ENCODE measurements around the gene CARMIL3. TPM values are rescaled to one million over a fixed set of nuclear protein-coding genes. Genes with fewer than 3 reads are reported as not detected.

CARMIL3 gene
- total RNA-seq, 2 donors from 2014 or later: 0.29 to 2.1 TPM

DNA sequence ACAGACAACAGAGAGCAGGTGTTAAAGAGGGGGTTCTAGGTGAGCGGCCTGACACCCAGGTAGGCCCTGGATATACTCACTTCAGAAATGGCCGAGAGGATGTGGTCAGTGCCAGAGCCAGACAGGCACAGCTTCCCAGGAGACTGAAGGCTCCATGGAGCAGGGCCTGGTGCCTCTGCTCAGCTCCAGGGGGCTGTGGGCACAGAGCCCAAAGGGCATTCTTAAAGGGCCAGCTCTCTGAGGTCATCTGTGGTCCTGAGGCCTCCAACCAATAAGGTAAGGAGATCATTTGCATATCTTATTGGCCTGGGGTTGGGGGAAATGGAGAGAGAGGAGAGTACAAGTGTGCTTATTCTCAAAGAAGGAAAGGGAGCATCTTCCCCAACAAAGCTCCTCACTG, 32.6 kb downstream of the CARMIL3 start:
- TF ChIP-seq, protein P1, sequence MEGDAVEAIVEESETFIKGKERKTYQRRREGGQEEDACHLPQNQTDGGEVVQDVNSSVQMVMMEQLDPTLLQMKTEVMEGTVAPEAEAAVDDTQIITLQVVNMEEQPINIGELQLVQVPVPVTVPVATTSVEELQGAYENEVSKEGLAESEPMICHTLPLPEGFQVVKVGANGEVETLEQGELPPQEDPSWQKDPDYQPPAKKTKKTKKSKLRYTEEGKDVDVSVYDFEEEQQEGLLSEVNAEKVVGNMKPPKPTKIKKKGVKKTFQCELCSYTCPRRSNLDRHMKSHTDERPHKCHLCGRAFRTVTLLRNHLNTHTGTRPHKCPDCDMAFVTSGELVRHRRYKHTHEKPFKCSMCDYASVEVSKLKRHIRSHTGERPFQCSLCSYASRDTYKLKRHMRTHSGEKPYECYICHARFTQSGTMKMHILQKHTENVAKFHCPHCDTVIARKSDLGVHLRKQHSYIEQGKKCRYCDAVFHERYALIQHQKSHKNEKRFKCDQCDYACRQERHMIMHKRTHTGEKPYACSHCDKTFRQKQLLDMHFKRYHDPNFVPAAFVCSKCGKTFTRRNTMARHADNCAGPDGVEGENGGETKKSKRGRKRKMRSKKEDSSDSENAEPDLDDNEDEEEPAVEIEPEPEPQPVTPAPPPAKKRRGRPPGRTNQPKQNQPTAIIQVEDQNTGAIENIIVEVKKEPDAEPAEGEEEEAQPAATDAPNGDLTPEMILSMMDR (IDR thresholded peaks at IDR 0.05): no peak
- Histone ChIP-seq H3K4me3 (no peak overlapping the region), H3K36me3 (no peaks in the 10 kb centered on the region), H3K4me1 (no peaks in the 10 kb centered on the region), H3K9me3 (no peaks in the 10 kb centered on the region), H3K27me3 (no peaks in the 10 kb centered on the region), H3K9ac (ENCODE audit: low read depth in 2 of 2, low read length in 2 of 2) (no peak overlapping the region), H3K27ac (no peak overlapping the region)
- DNase-seq: no peak
- intact Hi-C loops (cut with DNase I): no loop called here

GRCh38 chr14:24085215-24085614, 33.4 kb downstream of the CARMIL3 start:
- DNase-seq: no peak
- no peak overlapping the region for H3K27ac ChIP-seq
- H3K9me3 ChIP-seq: no peaks in the 10 kb centered on the region
- no peaks in the 10 kb centered on the region for H3K4me1 ChIP-seq
- no peaks in the 10 kb centered on the region for H3K36me3 ChIP-seq
- TF ChIP-seq, protein P1 (IDR thresholded peaks at IDR 0.05): no peak
- no peak overlapping the region for H3K9ac ChIP-seq (ENCODE audit: low read depth in 2 of 2, low read length in 2 of 2)
- no peak overlapping the region for H3K4me3 ChIP-seq
- intact Hi-C loops (cut with DNase I): no loop called here
- no peaks in the 10 kb centered on the region for H3K27me3 ChIP-seq

GRCh38 chr14:24086193-24086955, 34.6 kb downstream of the CARMIL3 start:
- Histone ChIP-seq H3K4me3 (no peak overlapping the region), H3K9ac (ENCODE audit: low read depth in 2 of 2, low read length in 2 of 2) (no peak overlapping the region), H3K9me3 (no peaks in the 10 kb centered on the region), H3K4me1 (no peaks in the 10 kb centered on the region), H3K27ac (no peak overlapping the region), H3K27me3 (no peaks in the 10 kb centered on the region), H3K36me3 (no peaks in the 10 kb centered on the region)
- intact Hi-C loops (cut with DNase I): no loop called here
- no peak for DNase-seq
- TF ChIP-seq, protein P1 (IDR thresholded peaks at IDR 0.05): no peak

- no peaks in the 10 kb centered on the region for H3K4me1 ChIP-seq
- H3K9ac ChIP-seq (ENCODE audit: low read depth in 2 of 2, low read length in 2 of 2): no peak overlapping the region
- TF ChIP-seq, protein P1 (IDR thresholded peaks at IDR 0.05): no peak
- no peak overlapping the region for H3K4me3 ChIP-seq
- no peak for DNase-seq
- intact Hi-C loops (cut with DNase I): no loop called here
- H3K9me3 ChIP-seq: no peaks in the 10 kb centered on the region
- no peak overlapping the region for H3K27ac ChIP-seq
- no peaks in the 10 kb centered on the region for H3K36me3 ChIP-seq
- H3K27me3 ChIP-seq: no peaks in the 10 kb centered on the region
Observed at GRCh38 chr14:24087004-24087403, 35.2 kb downstream of the CARMIL3 start.

DNA sequence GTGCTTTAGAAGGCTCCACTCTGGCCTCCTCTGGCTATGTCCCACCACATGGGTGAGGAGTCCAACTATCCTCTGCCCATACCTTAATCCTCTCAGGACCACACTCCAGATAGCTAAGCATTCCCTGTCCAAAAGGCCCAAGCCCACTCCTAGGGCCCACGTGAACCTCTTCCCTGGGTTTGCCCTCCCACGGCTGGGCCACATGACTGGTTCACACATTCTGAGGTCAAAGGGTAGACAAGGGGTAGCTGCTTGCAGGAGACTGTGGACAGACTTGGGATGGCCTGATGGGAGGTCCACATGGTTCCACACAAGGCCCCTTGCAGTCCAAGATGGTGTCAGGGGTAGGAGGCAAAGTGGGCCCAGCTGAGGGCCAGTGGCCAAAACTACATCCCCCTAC, 36.3 kb downstream of the CARMIL3 start:
- no peak overlapping the region for H3K4me3 ChIP-seq
- H3K4me1 ChIP-seq: no peaks in the 10 kb centered on the region
- no peaks in the 10 kb centered on the region for H3K36me3 ChIP-seq
- no peak for DNase-seq
- intact Hi-C loops (cut with DNase I): no loop called here
- no peak overlapping the region for H3K9ac ChIP-seq (ENCODE audit: low read depth in 2 of 2, low read length in 2 of 2)
- H3K27ac ChIP-seq: no peak overlapping the region
- TF ChIP-seq, protein P1 (IDR thresholded peaks at IDR 0.05): no peak
- no peaks in the 10 kb centered on the region for H3K9me3 ChIP-seq
- H3K27me3 ChIP-seq: no peaks in the 10 kb centered on the region
